ENCODE data around the gene UBAP2L. TPM values are rescaled to one million over a fixed set of nuclear protein-coding genes. Genes with fewer than 3 reads are reported as not detected.
"Not testable (repeated sequence)": the region's sequence is repeated elsewhere in the genome, so short reads cannot be mapped to it uniquely, and the experiment has no call there.

UBAP2L gene
- total RNA-seq, 3 donors from 2014 or later: 92.7 to 119 (median 99.3) TPM

DNA sequence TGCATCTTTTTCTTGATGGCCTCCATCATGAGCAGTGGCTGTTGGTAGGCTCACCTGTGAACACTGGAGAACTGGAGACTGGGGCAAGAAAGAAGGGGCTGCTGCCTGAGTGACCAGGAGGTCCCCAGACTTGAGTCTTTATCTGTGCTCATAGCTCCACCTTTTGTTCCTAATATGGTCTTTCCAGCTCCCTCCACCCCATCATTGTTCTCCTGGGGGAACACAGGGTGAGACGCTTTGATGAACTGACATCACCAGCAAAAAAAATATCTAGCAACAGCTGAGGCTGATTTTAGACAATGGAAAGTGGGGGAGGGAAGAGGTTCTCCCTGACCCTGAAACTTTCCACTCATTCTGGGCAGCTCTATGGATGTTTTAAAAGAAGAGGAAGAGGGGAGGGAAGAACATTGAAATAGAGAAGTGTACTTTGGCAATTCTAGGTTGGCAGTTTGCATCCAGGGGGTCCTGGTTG is 28.7 kb upstream of the UBAP2L start, which contains the start of gene TPM3:
Gene TPM3 (minus strand): TSS at position 111 of the 472 bp plus-strand sequence. CDS start 82 bp downstream, at position 29.
- intact Hi-C loops (cut with DNase I, micrococcal nuclease): no loop called here
- no peak for TF ChIP-seq CTCF (IDR thresholded peaks at IDR 0.05)
- no peak for ATAC-seq

DNA sequence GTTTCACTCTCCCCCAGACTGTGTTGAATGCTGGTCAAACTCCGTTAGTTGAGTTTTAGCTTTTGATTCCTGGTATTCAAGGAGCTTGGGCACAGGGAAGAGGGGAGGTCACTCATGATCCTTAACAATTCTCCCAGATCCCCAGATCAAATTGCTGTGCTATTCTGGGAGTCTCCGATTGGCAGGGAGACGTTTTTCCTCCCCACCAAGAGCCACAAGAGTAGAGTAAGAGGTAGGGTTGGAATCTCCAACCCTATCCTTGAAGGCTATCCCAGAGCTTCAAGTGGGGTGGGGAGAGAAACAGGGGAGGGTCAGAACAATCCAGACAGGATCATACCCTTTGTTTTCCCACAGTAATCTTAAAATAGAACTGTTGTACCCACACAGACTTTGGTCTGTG is 28.3 kb upstream of the UBAP2L start:
- ATAC-seq (no peak), DNase-seq (no peak)
- no peaks in the 10 kb centered on the region for H3K4me1 ChIP-seq (ENCODE audit: low read depth)
- no peaks in the 10 kb centered on the region for H3K36me3 ChIP-seq (ENCODE audit: low read depth)
- intact Hi-C loops (cut with DNase I, micrococcal nuclease): no loop called here
- H3K9me3 ChIP-seq: no peaks in the 10 kb centered on the region
- no peak overlapping the region for H3K4me3 ChIP-seq
- no peak for TF ChIP-seq CTCF (IDR thresholded peaks at IDR 0.05)

More for the DNA sequence above, 28.7 kb upstream of the UBAP2L start, which contains the start of gene TPM3:
- Histone ChIP-seq H3K4me1 (ENCODE audit: low read depth) (no peaks in the 10 kb centered on the region), H3K36me3 (ENCODE audit: low read depth) (no peaks in the 10 kb centered on the region), H3K4me3 (no peak within 1 kb of the TSS), H3K9me3 (no peaks in the 10 kb centered on the region)
- no peak for DNase-seq

DNA sequence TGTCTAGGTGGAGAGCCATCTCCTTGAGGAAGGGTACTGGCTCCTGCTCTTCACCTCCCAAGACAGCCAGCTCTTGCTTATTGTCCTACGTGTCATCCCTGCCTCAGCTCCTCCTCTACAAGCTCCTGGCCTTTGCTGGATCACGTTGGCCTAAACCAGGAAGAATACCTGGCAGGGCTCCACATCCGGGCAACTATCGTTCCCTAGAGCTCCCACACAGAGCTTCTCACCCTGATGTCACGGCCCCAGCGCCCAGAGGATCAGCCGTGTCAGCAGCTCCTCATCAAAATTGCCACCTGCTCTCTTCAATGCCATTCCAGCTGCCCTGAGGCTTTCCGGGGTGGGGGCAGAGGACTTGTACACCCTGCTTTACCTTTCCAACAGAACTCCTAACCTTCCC is 26.9 kb upstream of the UBAP2L start:
- Histone ChIP-seq H3K4me1 (ENCODE audit: low read depth) (no peaks in the 10 kb centered on the region), H3K4me3 (no peak overlapping the region), H3K36me3 (ENCODE audit: low read depth) (no peaks in the 10 kb centered on the region), H3K9me3 (no peaks in the 10 kb centered on the region)
- DNase-seq (peak in 2 of 3 donors; percentile 46 to 77), ATAC-seq (peak; percentile 73)
- intact Hi-C loops (cut with DNase I, micrococcal nuclease): no loop called here
- no peak for TF ChIP-seq CTCF (IDR thresholded peaks at IDR 0.05)

GRCh38 chr1:154198756-154199562 is 21.8 kb upstream of the UBAP2L start:
- Histone ChIP-seq H3K4me3 (no peak overlapping the region), H3K9me3 (no peaks in the 10 kb centered on the region), H3K36me3 (ENCODE audit: low read depth) (no peaks in the 10 kb centered on the region), H3K4me1 (ENCODE audit: low read depth) (no peaks in the 10 kb centered on the region)
- no peak for TF ChIP-seq CTCF (IDR thresholded peaks at IDR 0.05)
- ATAC-seq: peak; percentile 69
- intact Hi-C loops (cut with DNase I, micrococcal nuclease): no loop called here
- DNase-seq: peak in 1 of 3 donors; percentile 74

- Histone ChIP-seq H3K36me3 (ENCODE audit: low read depth) (no peaks in the 10 kb centered on the region), H3K4me1 (ENCODE audit: low read depth) (no peaks in the 10 kb centered on the region), H3K4me3 (no peak overlapping the region), H3K9me3 (no peaks in the 10 kb centered on the region)
- DNase-seq (no peak), ATAC-seq (peak; percentile 9)
- intact Hi-C loops (cut with DNase I, micrococcal nuclease): no loop called here
- TF ChIP-seq CTCF (IDR thresholded peaks at IDR 0.05): no peak
Measured at GRCh38 chr1:154199563-154199879, 21.2 kb upstream of the UBAP2L start.

GRCh38 chr1:154205778-154206177 is 15.0 kb upstream of the UBAP2L start:
- H3K36me3 ChIP-seq (ENCODE audit: low read depth); intact Hi-C loops (cut with DNase I, micrococcal nuclease): not testable (repeated sequence)

More at GRCh38 chr1:154205778-154206177, 15.0 kb upstream of the UBAP2L start:
- not testable (repeated sequence) for H3K4me1 ChIP-seq (ENCODE audit: low read depth); H3K9me3 ChIP-seq; ATAC-seq; H3K4me3 ChIP-seq; DNase-seq

All from mucosa of descending colon (tissue), 3 donors.